Measurements from ENCODE around the gene RAET1L. TPM values are rescaled to one million over a fixed set of nuclear protein-coding genes. Genes with fewer than 3 reads are reported as not detected.
"Not testable (repeated sequence)": the region's sequence is repeated elsewhere in the genome, so short reads cannot be mapped to it uniquely, and the experiment has no call there.

The RAET1L gene
- total and polyA plus RNA-seq, 12 donors: not detected

GRCh38 chr6:150004783-150005717 is 20.3 kb downstream of the RAET1L start:
- H3K4me1 ChIP-seq (replicated peaks in 1 of 2): peaks cover 4 to 6% of the 10 kb centered on the region in 2 donors
- no peak overlapping the region for H3K27ac ChIP-seq
- H3K9me3 ChIP-seq (replicated peaks in 1 of 3): no peaks in the 10 kb centered on the region
- peak in 1 of 2 donors; percentile 7 for TF ChIP-seq POLR2A (IDR thresholded peaks at IDR 0.05)
- peak in 2 of 6 experiments; percentile 8 to 29 for TF ChIP-seq CTCF (IDR thresholded peaks at IDR 0.05)
- 0 to 1% (median 0%) methylated on average over 40 to 79 of the region's 79 CpGs for WGBS, 4 donors
- DNase-seq: peak; percentile 92 to 95 (median 95)
- H3K27me3 ChIP-seq: peaks cover 13% of the 10 kb centered on the region
- H3K36me3 ChIP-seq (replicated peaks in 1 of 2): no peaks in the 10 kb centered on the region
- H3K4me3 ChIP-seq: peak overlapping the region in 3 of 4 donors; percentile 29 to 65 (median 56)
- intact Hi-C loops (cut with DNase I): loop anchor here in 1 of 2 donors (10.0 kb wide), 1 partner anchor 160 kb away; no protein-coding TSS in a partner anchor

- no peak for DNase-seq
- H3K36me3 ChIP-seq (replicated peaks in 1 of 2): no peaks in the 10 kb centered on the region
- peak overlapping the region in 1 of 4 donors; percentile 65 for H3K4me3 ChIP-seq
- H3K9me3 ChIP-seq (replicated peaks in 1 of 3): no peaks in the 10 kb centered on the region
- intact Hi-C loops (cut with DNase I): loop anchor here in 1 of 2 donors (10.0 kb wide), 1 partner anchor 159 kb away; no protein-coding TSS in a partner anchor
- peaks cover 13% of the 10 kb centered on the region for H3K27me3 ChIP-seq
- WGBS, 4 donors: 47 to 58% (median 50%) methylated on average over 10 to 14 of the region's 14 CpGs
- TF ChIP-seq POLR2A (IDR thresholded peaks at IDR 0.05): no peak
- TF ChIP-seq CTCF (IDR thresholded peaks at IDR 0.05): no peak
- H3K4me1 ChIP-seq (replicated peaks in 1 of 2): peaks cover 4 to 6% of the 10 kb centered on the region in 2 donors
- no peak overlapping the region for H3K27ac ChIP-seq
These were observed 21.1 kb downstream of the RAET1L start for GRCh38 chr6:150004101-150004782.

- 71 to 100% (median 96%) methylated on average over 3 of the region's 3 CpGs for WGBS, 4 donors
- DNase-seq; H3K4me1 ChIP-seq (replicated peaks in 1 of 2); H3K4me3 ChIP-seq; H3K27ac ChIP-seq; H3K9me3 ChIP-seq (replicated peaks in 1 of 3); H3K36me3 ChIP-seq (replicated peaks in 1 of 2): not testable (repeated sequence)
- intact Hi-C loops (cut with DNase I): loop anchor here in 1 of 2 donors (10.0 kb wide), 1 partner anchor 159 kb away; no protein-coding TSS in a partner anchor
- peaks cover 11% of the 10 kb centered on the region for H3K27me3 ChIP-seq
These were observed 21.7 kb downstream of the RAET1L start for GRCh38 chr6:150003599-150003998.

GRCh38 chr6:150002710-150003109 is 22.6 kb downstream of the RAET1L start:
- no peak for TF ChIP-seq POLR2A (IDR thresholded peaks at IDR 0.05)
- H3K27ac ChIP-seq: no peak overlapping the region
- no peak for DNase-seq
- WGBS, 4 donors: 85 to 98% (median 93%) methylated on average over 1 to 2 of the region's 2 CpGs
- intact Hi-C loops (cut with DNase I): loop anchor here in 1 of 2 donors (10.0 kb wide), 1 partner anchor 158 kb away; no protein-coding TSS in a partner anchor
- peaks cover 4 to 6% of the 10 kb centered on the region in 2 donors for H3K4me1 ChIP-seq (replicated peaks in 1 of 2)
- H3K9me3 ChIP-seq (replicated peaks in 1 of 3): no peaks in the 10 kb centered on the region
- no peaks in the 10 kb centered on the region for H3K36me3 ChIP-seq (replicated peaks in 1 of 2)
- H3K4me3 ChIP-seq: no peak overlapping the region
- peaks cover 2% of the 10 kb centered on the region for H3K27me3 ChIP-seq

Data from adrenal gland (tissue), 12 donors.